Measurements from ENCODE around the gene HIVEP3. TPM values are rescaled to one million over a fixed set of nuclear protein-coding genes. Genes with fewer than 3 reads are reported as not detected.

The HIVEP3 gene
- polyA plus RNA-seq, 1 donor (not counting 4 experiments of a cell fraction or from before 2014, with no cell fraction given): 1.1 TPM

DNA sequence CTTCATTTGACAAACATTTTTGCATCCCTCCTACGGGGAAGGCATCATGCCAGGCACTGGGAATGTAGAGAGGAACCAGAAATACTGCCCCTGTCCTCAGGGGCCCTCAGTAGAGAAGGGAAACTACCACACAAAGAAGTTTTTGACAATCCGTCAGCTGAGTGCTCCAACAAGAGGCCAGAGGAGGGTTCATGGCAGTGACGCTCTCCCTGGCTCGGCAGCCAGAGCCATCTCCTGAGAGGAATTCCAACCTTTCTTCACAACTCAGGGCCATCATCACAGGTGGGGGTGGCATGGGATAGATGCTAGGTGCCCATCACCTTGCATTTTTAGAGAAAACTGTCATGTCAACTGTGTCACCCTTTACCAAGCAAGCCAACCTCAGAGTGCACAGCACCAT, 154.1 kb downstream of the HIVEP3 start:
- dilution Hi-C loops (cut with MboI; ENCODE audit: extremely low pct_ligation_motif_present, low sequenced_read_pairs): no loop called here

GRCh38 chr1:41762777-41763176, 155.9 kb downstream of the HIVEP3 start:
- Histone ChIP-seq H3K79me2 (ENCODE audit: control insufficient read depth, insufficient read depth, low read length) (no peaks in the 10 kb centered on the region), H3K4me2 (ENCODE audit: control insufficient read depth, extremely low read depth, insufficient read depth, low read depth, low read length) (no peak overlapping the region), H4K20me1 (ENCODE audit: control insufficient read depth, extremely low read depth, insufficient read depth, low read length) (no peaks in the 10 kb centered on the region), H3K9me1 (ENCODE audit: control insufficient read depth, extremely low read depth, insufficient read depth, low read length) (peaks cover 3% of the 10 kb centered on the region), H2AFZ (ENCODE audit: control insufficient read depth, low read length) (no peak overlapping the region), H3K27ac (ENCODE audit: control insufficient read depth, insufficient read depth, low read length) (no peak overlapping the region), H3K4me1 (ENCODE audit: control insufficient read depth, extremely low read depth, insufficient read depth, low read length) (peaks cover 22% of the 10 kb centered on the region), H3K9me3 (ENCODE audit: control insufficient read depth, low read depth, low read length) (no peaks in the 10 kb centered on the region), H3K36me3 (ENCODE audit: control insufficient read depth in 2 of 2, extremely low read depth in 1 of 2, insufficient read depth in 2 of 2, low read length in 2 of 2) (no peaks in the 10 kb centered on the region), H3K4me3 (ENCODE audit: control insufficient read depth in 2 of 3, extremely low read depth in 1 of 3, insufficient read depth in 2 of 3, low read depth in 1 of 3, low read length in 3 of 3) (no peak overlapping the region), H3K9ac (ENCODE audit: control insufficient read depth, extremely low read depth, insufficient read depth, low read length) (no peak overlapping the region), H3K27me3 (ENCODE audit: control insufficient read depth, extremely low read depth, insufficient read depth, low read length) (no peaks in the 10 kb centered on the region)
- FAIRE-seq (no peak), DNase-seq (ENCODE audit: low read depth, low spot score) (no peak)
- TF ChIP-seq, protein P1, sequence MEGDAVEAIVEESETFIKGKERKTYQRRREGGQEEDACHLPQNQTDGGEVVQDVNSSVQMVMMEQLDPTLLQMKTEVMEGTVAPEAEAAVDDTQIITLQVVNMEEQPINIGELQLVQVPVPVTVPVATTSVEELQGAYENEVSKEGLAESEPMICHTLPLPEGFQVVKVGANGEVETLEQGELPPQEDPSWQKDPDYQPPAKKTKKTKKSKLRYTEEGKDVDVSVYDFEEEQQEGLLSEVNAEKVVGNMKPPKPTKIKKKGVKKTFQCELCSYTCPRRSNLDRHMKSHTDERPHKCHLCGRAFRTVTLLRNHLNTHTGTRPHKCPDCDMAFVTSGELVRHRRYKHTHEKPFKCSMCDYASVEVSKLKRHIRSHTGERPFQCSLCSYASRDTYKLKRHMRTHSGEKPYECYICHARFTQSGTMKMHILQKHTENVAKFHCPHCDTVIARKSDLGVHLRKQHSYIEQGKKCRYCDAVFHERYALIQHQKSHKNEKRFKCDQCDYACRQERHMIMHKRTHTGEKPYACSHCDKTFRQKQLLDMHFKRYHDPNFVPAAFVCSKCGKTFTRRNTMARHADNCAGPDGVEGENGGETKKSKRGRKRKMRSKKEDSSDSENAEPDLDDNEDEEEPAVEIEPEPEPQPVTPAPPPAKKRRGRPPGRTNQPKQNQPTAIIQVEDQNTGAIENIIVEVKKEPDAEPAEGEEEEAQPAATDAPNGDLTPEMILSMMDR (optimal IDR thresholded peaks at IDR 0.05 in 1 of 3, IDR thresholded peaks at IDR 0.05 in 1 of 3, conservative IDR thresholded peaks at IDR 0.05 in 1 of 3; ENCODE audit: extremely low read depth in 1 of 3, insufficient read depth in 2 of 3, low read length in 3 of 3): no peak
- no peak for TF ChIP-seq EZH2 (IDR thresholded peaks at IDR 0.05; ENCODE audit: low read length)
- dilution Hi-C loops (cut with MboI; ENCODE audit: extremely low pct_ligation_motif_present, low sequenced_read_pairs): no loop called here

More for the DNA sequence above, 154.1 kb downstream of the HIVEP3 start:
- Histone ChIP-seq H3K4me3 (ENCODE audit: control insufficient read depth in 2 of 3, extremely low read depth in 1 of 3, insufficient read depth in 2 of 3, low read depth in 1 of 3, low read length in 3 of 3) (no peak overlapping the region), H2AFZ (ENCODE audit: control insufficient read depth, low read length) (no peak overlapping the region), H3K9ac (ENCODE audit: control insufficient read depth, extremely low read depth, insufficient read depth, low read length) (no peak overlapping the region), H3K4me2 (ENCODE audit: control insufficient read depth, extremely low read depth, insufficient read depth, low read depth, low read length) (no peak overlapping the region), H3K4me1 (ENCODE audit: control insufficient read depth, extremely low read depth, insufficient read depth, low read length) (peaks cover 16% of the 10 kb centered on the region), H3K9me3 (ENCODE audit: control insufficient read depth, low read depth, low read length) (no peaks in the 10 kb centered on the region), H3K27me3 (ENCODE audit: control insufficient read depth, extremely low read depth, insufficient read depth, low read length) (no peaks in the 10 kb centered on the region), H3K36me3 (ENCODE audit: control insufficient read depth in 2 of 2, extremely low read depth in 1 of 2, insufficient read depth in 2 of 2, low read length in 2 of 2) (no peaks in the 10 kb centered on the region), H4K20me1 (ENCODE audit: control insufficient read depth, extremely low read depth, insufficient read depth, low read length) (no peaks in the 10 kb centered on the region), H3K79me2 (ENCODE audit: control insufficient read depth, insufficient read depth, low read length) (no peaks in the 10 kb centered on the region), H3K9me1 (ENCODE audit: control insufficient read depth, extremely low read depth, insufficient read depth, low read length) (peaks cover 3% of the 10 kb centered on the region), H3K27ac (ENCODE audit: control insufficient read depth, insufficient read depth, low read length) (no peak overlapping the region)
- FAIRE-seq: no peak
- no peak for DNase-seq (ENCODE audit: low read depth, low spot score)
- TF ChIP-seq, protein P1 (optimal IDR thresholded peaks at IDR 0.05 in 1 of 3, IDR thresholded peaks at IDR 0.05 in 1 of 3, conservative IDR thresholded peaks at IDR 0.05 in 1 of 3; ENCODE audit: extremely low read depth in 1 of 3, insufficient read depth in 2 of 3, low read length in 3 of 3): no peak
- no peak for TF ChIP-seq EZH2 (IDR thresholded peaks at IDR 0.05; ENCODE audit: low read length)

All from keratinocyte (primary cell).